Fibroblast of skin of back (primary cell): ENCODE measurements around the gene GLTP. TPM values are rescaled to one million over a fixed set of nuclear protein-coding genes. Genes with fewer than 3 reads are reported as not detected.
"Not testable (repeated sequence)": the region's sequence is repeated elsewhere in the genome, so short reads cannot be mapped to it uniquely, and the experiment has no call there.

ENCODE experiments used
- DNase-seq: peaks from one replicate; pipeline ENCODE4 v3.0.0-alpha.2; 2013
- polyA plus RNA-seq, 2 experiments: library from polyadenylated mRNA; unstranded; fragments of 120-200 nt; gene quantifications; one replicate each; pipeline ENCODE4 v1.2.1, GENCODE V29; 2013; ENCODE audit not compliant: insufficient read length in 2 of 2

The GLTP gene, protein sequence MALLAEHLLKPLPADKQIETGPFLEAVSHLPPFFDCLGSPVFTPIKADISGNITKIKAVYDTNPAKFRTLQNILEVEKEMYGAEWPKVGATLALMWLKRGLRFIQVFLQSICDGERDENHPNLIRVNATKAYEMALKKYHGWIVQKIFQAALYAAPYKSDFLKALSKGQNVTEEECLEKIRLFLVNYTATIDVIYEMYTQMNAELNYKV
- polyA plus RNA-seq (2013, experiment 1 of 2; ENCODE audit: insufficient read length), result 65.2 TPM
- polyA plus RNA-seq (2013, experiment 2 of 2; ENCODE audit: insufficient read length), result 44.4 TPM

DNA sequence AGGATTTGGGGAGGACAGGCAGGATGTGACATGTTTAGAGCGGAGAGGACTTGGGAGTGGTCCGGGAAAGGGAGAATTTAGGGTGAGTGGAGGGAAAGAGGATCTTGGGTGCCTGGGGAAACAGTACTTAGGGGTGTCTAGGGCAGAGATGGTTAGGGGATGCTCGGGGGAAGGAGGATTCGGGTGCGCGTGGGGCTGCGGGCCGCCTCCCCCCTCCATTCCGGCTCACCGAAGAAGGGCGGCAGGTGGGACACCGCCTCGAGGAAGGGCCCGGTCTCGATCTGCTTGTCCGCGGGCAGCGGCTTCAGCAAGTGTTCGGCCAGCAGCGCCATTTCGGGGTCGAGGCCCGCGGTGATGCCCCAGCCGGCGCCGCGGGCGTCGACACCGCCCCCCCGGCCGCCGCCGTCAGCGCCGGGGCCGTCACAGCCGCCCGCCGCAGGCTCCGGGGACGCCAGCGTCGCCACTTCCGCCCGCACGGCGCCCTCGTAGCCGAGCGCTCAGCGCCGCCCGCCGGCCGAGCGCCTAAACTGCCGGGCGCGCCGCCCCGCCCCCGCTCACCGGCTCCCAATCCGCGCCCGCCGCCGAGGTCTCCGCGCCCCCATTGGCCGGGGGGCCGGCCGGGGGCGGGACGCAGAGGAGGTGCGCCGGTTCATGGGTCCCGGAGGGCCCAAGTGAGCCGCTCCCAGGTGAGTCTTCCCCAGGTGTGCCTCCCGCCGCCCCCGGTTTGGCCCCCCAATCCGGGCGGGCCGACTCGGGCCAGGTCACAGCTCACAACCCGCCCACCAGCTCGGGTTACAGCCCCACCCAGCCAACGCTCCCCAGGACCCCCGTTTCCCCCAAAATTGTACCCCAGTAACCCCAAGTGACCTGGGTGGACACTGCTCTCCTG is at the start of gene GLTP:
GLTP (minus strand) TSS at position 499 of the 889 bp plus-strand sequence; CDS start at position 332, 167 bp downstream.
- peak; percentile 86 for DNase-seq

DNA sequence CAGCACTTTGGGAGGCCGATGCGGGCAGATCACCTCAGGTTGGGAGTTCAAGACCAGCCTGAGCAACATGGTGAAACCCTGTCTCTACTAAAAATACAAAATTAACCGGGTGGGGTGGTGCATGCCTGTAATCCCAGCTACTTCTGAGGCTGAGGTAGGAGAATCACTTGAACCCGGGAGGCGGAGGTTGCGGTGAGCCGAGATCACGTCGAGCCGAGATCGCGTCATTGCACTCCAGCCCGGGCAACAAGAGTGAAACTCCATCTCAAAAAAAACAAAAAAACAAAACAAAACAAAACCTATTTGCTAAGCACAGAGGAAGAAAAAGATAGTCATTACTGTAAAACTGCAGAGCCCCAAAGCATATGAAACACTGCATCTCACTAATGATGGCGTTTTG is 49.0 kb upstream of the GLTP start:
- DNase-seq, result not testable (repeated sequence)

DNA sequence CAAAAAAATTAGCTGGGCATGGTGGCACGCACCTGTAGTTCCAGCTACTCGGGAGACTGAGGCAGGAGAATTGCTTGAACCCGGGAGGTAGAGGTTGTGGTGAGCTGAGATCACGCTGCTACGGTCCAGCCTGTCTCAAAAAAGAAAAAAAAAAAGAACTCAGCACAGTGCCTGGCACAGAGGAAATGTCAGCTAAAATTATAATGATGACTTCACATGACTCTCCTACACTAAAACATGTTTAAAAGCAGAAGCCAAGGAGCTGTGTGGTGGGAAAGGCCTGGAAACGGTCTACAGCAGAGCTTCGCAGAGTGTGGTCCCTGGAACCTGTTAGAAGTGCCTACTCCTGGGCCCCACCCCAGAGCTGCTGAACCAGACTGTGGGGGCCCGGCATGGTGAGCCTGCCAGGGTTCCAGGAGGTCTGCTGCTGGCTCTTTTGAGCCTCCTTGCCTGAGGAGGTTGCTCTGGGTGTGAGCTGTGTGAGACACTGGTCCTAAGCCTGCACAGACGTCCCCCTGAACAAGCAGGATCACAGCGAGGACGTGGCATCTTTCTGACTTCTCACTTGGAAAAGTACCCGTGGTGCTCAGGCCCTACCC is 47.8 kb upstream of the GLTP start:
- DNase-seq, result no peak

DNA sequence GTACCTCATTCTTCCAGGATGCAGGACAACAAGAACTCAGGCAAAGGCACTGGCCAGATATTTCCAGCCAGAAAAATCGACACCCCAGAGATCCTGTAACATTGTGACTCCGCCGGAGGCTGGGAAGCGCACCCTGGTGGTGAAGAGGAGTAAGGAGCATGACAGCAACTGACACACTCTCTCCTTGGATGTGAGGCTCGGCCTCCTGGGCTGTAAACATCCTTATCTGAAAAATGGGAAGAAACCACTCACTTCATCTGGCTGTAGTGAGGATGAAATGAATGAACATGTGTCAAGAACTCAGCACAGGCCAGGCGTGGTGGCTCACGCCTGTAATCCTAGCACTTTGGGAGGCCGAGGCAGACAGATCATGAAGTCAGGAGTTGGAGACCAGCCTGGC is 47.3 kb upstream of the GLTP start:
- peak; percentile 59 for DNase-seq

DNA sequence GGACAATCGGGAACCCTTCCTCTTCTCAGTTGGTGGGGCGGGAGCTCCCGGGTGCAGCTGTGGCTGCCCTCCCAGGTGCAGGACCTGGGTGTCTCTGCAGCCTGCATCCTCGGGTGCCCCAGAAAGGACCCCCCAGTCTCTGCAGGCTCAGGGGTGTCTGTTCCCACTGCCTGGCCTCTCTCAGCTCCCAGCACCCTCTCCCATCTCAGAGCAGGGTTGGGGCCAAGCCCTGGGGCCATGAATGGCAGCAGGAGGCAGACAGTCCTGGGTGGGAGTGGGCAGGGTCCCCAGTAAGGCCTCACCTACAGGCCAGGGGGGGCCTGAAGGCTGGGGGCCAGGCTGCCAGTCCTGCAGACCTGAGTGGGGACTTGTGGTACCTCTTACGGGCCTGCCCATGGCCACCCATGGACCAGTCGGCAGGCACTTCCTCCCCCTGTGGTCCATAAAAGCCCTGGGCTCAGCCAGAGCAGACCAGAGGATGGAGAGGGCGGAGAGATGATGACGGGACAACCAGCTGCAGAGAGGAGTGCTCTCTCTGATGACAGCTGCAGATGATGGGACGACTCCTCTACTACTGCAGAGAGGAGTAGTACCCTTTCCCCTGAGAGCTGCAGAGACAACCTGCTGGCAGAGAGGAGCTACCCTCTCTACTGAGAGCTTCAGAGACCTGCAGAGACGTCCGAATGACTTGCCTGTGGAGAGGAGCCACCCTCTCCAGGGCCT is 46.3 kb upstream of the GLTP start:
- no peak for DNase-seq

DNA sequence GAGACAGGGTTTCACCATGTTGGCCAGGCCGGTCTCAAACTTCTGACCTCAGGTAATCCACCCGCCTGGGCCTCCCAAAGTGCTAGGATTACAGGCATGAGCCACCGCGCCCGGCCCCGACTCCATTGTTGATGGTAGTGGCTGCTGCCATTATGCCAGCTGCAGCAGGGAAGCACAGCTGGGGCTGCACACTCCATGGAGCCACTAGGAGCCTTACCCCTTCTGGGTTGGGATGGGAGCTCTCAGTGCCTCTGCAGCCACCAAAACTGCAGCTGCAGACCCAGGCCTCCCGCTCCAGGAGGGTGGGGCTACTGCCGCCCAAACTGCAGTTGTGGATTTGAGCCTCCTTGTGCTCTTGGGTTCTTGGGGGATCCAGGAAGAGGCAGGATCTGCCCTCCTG is 45.7 kb upstream of the GLTP start:
- DNase-seq, result no peak

DNA sequence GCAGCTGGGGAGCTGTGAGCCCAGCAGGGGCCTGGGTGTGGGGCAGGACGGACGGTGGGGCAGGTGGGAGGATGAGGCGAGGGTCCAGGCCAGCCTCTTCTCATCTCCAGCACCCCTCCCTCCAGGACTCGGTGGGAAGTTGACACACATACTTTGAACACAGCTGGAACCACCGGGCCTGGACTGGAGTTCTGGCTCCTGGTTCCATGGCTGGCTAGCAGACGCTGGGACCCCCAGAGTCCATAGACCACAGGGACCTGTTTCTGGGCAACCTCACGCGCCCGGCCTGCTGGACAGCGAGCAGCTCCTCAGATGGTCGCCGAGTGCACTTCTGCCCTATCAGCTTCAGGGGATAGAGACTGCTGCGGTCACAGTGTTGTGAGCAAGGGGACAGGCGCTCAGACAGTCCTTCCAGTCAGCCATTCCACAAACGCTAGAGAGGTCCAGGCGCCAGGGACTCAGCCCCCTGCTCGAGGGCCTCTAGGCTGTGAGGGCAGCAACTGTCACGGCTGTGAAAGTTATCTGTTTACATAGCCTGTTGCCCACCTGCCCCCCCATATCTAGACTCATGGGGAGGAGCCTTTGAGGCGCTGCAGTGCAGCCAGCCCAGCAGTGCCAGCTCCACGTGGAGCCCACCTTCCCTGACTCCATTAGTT is 45.0 kb upstream of the GLTP start:
- no peak for DNase-seq

DNA sequence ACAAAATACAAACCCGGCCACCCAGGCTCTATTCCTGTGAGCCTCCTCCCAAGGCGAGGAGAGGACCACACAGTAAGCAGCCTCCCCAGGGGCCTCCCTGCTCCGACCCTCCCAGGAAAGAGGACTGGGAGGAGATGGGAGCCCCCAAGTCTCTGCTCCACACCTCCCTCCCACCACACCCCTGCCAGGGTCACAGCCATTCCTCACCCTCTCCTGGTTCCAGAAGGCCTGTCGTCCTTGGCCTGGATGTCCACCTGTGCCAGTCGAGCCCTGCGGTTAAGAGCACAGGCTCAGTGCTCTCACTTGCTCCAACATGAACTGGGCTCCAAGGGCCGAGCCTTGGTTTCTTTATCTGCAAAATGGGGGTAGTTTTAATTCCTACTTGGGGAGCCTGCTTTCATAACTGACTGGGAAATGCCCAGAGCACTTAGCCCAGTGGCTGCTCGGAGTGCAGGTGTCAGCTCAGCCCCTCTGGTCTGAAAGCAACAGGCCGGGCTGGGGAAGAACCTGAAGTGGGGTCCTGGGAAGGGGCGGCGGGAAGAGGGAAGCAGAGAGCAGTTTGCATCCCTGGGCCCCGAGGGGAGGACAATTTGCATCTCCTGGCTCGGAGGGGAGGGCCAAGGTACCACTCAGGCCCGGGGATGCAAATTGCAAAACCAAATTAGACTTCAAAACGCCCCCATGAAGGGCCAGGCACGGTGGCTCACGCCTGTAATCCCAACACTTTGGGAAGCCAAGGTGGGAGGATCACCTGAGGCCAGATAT is 43.3 kb upstream of the GLTP start:
- DNase-seq, result no peak

DNA sequence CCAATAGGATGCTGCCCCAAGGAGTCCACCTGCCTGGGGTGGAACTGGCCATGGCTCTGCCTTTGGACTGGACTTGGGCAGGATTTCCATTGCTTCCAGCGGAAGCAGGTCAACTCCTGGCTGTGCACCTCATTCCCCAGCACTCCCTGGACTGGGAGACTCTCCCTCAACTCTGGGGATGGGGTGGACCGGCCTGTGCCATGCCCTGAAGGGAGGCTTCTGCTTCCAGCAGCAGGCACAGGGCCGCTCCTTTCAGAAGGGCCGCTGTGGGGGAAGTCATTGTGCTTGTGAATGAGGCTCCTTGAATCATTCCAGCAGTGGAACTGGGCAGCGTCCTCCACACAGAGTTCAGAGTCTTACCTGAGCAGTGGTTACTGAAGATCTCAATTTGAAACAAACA is 42.7 kb upstream of the GLTP start:
- no peak for DNase-seq

DNA sequence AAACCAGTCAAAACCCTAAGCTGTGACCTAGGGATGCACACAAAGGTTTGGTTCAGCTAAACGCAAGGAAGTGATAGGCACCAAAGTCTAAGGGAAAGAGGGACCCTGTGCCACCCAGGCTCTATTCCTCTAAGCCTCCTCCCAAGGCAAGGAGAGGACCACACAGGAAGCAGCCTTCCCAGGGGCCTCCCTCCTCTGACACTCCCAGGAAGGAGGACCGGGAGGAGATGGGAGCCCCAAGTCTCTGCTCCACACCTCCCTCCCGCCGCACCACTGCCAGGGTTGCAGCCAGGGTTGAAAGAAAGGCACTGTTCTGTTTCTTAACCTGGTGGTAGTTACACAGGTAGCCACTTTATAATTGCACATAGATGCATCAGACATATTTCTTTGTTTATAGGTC is 41.6 kb upstream of the GLTP start:
- DNase-seq, result no peak

DNA sequence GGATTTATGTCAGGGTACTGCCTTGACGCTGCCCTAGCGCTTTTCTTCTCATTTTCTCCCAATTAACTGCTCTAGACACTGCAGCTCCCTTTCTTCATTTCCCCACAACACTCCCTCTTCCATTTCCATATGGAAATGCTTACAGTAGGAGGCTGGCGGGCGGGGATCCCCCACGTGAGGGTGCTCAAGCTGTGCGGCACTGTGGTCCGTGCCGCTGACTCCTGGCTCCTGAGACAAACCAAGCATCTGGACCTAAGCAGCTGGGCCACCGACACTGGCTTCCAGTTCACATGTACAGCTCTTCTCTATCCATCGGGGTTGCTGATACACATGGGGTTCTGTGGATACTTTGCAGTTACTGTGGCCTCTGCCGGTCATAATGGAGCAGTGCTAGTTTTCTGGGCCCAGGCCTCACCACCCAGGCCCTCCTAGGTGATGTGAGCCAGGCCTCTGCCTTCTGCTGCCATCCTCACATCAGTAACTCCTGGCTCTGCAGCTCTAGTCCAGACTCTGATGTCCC is 40.0 kb upstream of the GLTP start:
- no peak for DNase-seq

DNA sequence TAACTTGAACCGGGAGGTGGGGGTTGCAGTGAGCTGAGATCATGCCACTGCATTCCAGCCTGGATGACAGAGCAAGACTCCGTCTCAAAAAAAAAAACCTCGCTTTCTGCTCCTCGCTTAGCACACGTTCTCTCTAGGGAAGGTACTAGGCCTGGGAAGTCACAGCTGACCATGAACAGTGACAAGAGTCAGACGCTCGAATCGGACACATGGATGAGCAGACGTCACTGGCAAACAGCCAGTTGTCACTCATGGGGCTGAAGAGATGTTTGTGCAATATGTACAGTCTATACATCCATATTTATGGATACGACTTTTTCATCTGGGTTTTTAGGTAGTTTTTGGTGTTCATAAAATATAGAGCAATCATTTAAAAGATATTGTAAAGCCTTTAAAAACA is 39.1 kb upstream of the GLTP start:
- DNase-seq, result peak; percentile 58

DNA sequence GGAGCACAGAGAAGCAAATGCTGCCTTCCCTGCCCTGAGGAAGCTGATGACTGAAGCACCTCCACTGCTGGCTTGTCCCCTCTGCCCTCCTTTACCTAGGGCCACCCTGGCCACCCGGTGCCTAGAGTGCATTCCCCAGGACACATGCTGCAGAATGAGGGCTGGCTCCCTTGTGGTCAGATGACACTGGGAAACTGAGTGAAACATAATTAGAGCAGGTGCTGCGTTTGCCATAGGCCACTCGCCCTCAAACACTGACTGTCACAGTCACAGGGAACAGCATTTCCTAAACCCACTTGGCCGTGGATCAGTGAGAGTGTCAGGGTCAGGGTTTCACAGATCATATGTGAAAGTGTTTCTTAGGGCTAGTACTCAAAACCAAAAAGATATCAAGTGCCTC is 35.7 kb upstream of the GLTP start:
- DNase-seq, result no peak

DNA sequence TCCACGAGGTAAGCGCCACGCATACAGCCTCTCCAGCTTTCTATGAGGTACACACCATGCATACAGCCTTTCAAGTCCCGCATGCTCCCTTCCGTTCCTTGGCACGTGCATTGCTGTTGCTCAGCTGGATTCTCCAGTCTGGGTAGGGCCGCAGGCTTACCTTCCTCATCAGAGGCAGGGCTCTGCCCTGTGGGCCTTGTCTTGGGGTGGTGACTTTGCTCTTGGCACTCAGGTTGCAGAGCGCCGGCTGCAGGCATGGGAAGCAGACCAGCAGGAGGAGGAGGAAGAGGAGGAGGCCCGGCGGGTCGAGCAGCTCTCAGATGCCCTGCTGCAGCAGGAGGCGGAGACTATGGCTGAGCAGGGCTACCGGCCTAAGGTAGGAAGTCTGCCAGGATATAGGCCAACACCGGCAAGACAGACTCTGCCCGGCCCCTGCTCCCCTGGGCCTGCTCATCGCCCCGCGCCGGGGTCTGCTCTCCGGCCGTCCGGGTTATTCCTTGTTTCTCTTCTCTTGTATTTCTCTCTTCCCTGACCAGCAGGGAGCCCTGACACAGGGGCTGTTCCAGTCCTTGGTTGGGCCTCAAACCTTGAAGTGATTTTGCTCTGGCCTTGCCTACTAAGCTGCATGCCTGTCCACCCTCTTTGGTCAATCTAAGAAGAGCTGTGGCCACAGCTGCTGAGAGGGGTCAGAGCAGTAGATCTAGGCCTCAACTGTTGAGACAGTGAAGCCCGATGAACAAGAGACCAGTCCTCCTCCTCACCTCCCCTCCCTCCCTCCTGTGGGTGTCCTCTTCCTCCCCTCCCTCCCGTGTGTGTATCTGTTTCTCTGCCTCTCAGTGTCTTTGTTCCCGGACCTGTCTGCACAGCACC is 35.1 kb upstream of the GLTP start:
- DNase-seq, result no peak

DNA sequence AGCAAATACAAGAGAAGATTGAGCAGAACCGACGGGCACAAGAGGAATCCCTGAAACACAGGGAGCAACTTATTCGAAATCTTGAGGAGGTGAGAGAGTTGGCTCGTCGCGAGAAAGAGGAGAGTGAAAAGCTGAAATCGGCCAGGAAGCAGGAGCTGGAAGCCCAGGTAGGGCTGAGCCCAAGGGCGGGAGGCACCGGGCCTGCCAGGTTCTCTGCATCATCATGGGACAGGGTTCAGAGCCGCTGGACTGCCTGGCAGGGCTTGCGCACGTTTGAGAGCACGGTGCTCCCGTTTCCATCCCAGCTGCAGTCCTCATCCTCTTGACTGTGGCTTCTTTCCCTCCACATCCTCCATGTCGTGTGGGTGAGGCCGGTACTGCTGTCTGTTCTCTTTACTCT is 34.1 kb upstream of the GLTP start:
- no peak for DNase-seq

DNA sequence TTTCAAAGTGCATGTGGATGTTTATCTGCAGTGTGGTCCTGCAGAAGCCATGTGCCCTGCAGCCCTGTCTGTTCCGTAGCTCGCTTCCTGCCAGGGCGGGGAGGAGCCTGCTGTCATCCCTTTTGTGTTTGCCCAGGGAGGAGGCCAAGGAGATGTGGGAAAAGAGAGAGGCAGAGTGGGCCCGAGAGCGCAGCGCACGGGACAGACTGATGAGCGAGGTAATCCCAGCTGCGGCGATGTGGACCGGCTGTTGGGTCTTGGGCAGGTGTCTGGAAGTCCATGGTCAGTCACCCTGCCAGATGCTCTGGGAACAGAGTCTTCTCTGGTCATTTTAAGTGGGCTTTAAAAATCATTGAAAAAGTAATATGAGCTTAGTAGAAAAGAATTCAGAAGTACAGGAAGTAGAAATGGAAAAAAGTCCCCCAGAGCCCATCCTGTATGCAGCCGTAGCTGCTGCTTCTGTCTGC is 32.5 kb upstream of the GLTP start:
- no peak for DNase-seq

DNA sequence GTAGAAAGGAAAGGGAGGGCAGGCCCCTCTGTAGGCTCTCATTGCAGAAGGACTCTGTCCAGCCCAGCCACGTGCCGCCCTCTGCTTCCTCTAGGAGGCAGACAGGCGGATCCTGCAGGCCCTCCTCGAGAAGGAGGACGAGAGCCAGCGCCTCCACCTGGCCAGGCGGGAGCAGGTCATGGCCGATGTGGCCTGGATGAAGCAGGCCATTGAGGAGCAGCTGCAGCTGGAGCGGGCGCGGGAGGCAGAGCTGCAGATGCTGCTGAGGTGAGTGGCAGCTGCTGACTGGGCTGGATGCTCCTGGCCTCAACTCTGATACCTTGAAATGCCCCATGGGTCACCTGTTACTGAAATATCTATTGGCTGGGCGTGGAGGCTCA is 30.6 kb upstream of the GLTP start:
- peak; percentile 38 for DNase-seq

DNA sequence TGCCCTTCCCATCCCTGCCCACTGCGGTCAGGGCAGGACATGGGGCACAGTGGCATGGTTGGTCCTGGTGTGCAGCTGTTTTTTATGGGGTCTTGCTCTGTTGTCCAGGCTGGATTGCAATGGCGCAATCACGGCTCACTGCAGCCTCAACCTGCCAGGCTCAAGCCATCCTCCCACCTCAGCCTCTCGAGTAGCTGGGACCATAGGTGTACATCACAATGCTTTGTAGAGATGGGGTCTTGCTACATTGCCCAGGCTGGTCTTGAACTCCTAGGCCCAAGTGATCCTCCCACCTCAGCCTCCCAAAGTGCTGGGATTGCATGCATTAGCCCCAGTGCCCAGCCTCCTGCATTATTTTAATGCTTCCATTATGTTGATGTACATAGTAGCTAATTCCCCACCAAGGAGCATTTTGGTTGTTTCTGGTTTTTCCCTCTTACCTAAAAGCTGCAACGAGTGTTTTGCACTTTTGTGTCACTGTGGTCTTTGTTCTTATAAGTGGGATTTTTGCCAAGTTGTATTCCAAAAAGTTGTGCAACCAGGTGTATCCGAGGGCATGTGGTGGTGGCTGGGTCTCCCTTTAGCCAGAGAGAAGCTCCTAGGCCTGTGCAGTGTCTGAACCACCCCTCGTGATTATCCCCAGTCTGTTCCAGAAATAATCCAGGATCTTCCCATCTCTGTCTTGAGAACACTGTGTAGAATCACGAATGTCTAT is 30.1 kb upstream of the GLTP start:
- DNase-seq, result no peak

DNA sequence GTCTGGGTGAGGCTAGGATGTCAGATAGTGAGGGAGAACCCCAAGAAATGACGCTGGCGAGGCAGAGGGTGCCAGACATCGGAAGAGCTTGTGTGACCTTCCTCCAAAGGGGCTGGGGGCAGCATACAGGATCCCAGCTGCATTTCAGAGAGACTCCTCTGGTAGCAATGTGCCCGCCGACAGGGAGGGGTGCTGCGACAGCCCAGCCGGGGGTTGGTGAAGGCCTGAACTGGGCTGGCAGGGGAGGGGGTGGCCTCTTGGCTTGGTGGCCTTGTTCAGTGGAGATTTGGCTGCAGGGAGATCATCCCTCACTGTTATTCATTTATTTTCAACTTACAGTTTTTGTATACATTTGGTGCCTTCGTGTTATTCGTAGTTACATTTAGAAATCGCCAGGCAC is 25.0 kb upstream of the GLTP start:
- no peak for DNase-seq
